NCI-H2196 (cell line): Measurements from ENCODE around the gene FAM13A.
"Not testable (repeated sequence)": the region's sequence is repeated elsewhere in the genome, so short reads cannot be mapped to it uniquely, and the experiment has no call there.

Source experiments
- DNase-seq: peaks from one replicate; lab custom pipeline; 2025; ENCODE audit not compliant: unreplicated experiment; lab: John Stamatoyannopoulos, UW

FAM13A gene

DNA sequence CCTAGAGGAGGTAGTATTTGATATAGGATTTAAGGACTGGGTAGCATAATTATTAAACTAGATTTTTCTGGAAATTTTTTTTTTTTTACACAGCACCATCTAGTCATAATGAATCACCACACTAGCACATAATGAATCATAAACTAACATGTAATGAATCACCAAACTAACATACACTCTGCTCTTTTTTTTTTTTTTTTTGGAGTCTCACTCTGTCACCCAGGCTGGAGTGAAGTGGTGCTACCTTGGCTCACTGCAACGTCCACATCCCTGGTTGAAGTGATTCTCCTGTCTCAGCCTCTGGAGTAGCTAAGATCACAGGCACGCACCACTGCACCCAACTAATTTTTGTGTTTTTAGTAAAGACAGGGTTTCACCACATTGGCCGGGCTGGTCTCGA is 92.5 kb downstream of the FAM13A start:
- DNase-seq = no peak

DNA sequence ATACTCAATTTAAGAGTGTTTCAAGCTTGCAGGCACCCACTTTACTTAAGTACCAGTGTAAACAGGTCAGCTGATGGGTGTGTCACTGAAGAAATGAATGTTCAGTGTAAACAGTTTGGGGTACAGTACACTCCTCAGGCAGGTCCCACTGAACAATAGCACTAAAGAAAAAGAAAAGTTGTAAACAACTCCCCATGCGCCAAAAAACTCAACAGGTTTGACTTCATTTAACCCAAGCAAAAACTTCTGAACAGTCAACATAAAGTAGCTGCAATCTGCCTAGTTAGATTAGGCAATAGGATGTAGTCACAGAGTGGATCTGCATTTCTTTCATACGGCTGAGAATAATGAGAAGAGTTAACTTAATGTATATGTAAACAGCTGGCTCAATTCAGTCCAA is 93.2 kb downstream of the FAM13A start:
- no peak for DNase-seq

DNA sequence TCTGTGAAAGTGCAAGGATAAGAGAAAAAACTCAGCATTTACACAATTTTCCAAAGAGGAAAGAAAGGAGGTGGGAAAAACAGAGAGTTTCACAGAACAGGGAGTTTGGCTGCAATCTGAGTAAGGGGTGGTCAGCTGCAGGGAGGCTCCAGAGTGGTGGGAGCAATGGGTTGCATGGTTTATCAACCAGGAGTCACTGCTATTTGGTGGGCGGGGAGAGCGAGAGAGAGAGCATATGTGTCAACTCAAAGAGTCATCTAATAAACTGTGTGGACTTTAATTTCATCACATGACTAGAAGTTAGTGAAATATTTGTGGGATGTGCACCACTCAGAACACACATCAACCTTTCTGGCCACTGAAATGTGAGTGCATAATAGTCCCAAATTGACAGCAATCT is 94.6 kb downstream of the FAM13A start:
- no peak for DNase-seq

DNA sequence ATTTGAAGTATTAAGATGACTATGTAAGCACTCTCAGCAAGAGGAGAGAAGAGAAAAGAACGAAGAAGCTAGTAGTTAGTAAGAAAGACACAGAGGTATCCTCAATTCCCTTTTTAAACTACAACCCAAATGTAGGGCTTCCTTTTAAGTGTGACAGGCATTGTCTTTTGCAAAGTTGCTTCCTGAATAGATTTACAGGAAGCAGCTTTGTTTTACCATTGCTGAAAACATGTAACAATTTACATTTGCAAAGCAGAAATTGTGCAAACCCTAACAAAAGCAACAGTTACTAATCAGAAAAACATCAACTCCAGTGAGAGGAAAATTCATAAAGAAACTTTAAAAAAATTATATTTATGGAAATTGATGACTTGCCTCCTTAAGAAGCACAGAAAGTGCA is 96.4 kb downstream of the FAM13A start:
- DNase-seq = no peak

DNA sequence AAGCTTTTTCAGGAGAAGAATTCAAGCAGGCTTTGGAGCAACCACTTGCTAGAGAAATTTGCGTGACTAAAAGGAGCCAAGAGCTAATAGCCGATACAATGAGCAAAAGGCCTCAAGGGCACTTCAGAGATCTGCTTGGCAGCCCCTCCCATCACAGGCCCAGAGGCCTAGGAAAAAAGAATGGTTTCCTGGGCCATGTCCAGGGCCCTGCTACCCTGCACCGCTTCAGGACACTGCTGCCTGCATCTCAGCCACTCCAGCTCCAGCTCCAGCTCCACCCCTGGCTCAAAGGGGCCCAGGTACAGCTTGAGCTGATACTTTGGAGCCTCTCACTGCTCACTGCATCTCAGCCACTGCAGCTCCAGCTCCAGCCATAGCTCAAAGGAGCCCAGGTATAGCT is 98.9 kb downstream of the FAM13A start:
- DNase-seq = no peak

DNA sequence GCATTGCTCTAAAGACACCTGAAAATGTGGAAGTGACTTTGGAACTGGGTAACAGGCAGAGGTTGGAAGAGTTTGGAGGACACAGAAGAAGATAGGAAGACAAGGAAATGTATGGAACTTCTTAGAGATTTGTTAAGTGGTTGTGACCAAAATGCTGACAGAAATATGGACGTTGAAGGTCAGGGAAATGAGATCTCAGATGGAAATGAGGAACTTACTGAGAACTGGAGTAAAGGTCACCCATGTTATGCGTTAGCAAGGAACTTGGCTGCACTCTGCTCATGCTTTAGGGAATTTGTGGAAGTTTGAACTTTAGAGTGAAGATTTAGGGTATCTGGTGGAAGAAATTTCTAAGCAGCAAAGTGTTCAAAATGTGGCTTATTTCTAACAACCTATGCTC is 99.4 kb downstream of the FAM13A start:
- no peak for DNase-seq

DNA sequence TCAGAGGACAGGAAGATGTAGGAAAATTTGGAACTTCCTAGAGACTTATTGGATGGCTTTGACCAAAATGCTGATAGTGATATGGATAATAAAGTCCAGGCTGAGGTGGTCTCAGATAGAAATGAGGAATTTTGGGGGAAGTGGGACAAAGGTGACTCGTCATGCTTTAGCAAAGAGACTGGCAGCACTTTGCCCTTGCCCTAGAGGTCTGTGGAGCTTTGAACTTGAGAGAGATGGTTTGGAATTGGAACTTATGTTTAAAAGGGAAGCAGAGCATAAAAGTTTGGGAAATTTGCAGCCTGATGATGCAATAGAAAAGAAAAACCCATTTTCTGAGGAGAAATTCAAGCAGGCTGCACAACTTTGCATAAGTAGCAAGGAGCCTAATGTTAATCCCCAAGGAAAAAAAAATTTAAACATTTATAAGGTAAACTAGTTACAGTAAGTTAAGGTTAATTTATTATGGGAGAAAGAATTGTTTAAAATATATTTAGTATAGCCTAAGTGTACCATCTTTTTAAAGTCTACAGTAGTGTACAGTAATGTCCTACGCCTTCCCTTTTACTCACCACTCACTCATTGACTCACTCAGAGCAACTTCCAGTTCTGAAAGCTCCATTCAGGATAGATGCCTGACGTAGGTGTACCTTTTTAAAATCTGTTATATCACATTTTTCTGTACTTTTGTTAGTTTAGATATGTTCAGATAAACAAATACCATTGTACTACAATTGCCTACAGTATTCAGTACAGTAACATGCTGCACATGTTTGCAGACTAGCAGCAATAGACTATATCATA is 101.2 kb downstream of the FAM13A start:
- no peak for DNase-seq

DNA sequence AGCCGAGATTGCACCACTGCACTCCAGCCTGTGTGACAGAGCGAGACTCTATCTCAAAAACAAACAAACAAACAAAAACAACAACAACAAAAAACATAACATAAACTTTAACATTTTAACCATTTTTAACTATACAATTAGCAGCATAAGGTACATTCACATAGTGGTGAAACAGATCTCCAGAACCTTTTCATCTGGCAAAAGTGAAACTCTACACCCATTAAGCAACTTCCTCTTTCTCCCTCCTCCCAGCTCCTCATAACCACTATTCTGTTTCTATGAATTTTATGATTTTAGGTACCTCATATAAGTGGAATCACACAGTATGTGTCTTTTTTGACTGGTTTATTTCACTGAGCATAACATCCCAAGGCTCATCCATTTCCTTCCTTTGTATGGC is 103.6 kb downstream of the FAM13A start:
- DNase-seq = no peak

DNA sequence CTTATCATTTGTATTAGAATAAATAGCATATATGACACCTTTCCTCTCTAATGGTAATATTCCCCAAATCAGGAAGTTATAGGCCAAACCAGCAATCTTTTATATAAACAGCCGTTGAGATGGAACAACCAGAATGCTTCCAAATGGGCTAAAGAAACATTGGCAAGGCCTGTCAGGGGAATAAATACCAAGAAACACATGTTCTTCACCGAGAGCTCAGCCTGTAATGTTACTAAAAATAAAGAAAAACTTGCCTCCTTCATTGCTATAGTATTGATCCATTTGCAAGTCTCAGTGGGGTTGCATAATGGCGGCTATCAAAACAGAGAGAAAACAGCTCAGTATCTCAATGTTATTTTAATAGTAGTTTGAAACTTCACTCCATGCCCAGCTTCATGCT is 104.9 kb downstream of the FAM13A start:
- DNase-seq = no peak

DNA sequence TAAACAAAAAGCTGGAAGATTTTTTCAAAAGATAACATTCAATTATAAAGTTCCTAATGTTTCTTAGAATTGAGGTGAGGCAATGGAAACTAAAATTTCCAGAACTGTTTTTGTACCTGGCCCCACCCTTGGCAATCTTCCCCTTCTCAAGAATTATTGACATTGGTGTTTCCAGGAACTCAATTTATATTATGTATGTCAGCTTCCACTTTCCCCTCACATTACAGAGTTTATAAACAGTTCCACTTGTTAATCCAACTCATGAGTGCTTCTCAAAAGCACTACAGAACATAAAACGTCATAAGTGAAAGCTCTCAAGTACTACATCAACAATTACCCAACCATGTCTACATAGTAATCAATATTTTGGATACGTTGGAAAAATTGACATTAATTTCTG is 107.4 kb downstream of the FAM13A start:
- no peak for DNase-seq

DNA sequence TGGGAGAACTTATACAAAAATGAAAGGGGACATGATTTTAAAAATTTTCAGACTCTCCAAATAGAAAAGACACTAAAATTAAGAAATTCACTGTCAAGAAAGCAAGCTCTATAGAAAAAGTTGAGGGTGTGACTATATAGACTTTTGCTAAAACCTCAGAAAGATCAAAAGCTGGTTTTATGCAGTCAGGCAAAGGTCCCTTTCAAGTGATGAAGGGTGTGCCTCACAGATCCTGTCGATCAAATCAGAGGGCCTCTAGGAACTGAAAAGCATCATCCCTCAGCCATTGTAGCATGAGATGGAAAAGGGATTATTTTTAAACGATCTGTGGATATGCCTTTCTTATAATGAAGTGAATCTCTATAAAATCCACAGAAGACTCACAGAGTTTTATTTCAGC is 116.5 kb downstream of the FAM13A start:
- no peak for DNase-seq

DNA sequence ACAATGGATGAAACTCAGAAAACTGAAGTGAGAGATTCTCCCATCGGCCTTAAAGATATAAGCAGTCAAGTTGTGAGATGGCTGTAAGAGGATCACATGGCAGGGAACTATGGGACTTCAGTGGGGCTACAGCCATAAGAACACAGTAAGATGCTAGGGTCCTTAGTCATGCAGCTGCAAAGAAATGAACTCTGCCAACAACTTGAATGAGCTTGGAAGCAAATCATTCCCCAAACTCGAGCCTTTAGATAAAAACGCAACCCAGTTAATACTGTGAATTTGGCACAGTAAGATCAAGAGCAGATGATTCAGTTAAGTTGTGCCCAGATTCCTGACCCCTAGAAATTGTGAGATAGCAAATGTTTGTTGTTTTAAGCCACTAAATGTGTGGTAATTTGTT is 117.3 kb downstream of the FAM13A start:
- DNase-seq = no peak

DNA sequence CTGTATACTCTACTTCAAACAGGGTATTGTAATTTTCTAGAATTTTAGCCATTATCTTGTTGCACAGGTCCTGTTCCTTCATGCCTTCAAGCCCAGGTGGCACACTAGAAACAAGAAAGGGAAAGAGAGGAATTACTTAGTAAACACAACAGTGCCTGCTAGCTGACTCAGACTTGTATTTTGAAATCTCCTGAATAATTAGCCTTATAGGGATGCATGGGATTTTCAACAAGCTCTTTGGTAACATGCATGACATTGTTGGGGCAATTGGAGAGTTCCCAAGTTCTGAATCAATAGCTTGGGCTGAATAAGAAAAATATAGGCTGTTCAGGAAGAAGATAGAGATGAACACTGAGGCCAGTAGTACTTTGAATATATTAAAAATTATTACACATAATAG is 118.8 kb downstream of the FAM13A start:
- no peak for DNase-seq

DNA sequence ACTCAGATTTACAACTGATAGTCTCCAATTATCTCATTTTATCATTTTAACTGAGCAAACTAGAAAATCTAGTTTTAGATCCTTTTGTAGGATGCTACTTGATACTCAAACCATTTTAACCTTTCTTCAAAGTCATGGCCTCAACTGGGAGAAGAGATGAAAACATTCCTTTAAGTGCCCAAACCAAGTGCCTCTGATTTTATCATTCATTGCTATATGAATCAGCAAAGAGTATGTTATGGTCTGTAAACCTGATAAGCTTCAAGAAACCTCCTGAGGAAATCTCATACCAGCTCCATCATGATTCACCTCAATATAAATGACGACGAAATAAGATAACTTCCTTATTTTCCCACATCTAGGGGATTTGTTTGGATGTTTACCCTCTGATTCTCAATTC is 119.9 kb downstream of the FAM13A start:
- no peak for DNase-seq

DNA sequence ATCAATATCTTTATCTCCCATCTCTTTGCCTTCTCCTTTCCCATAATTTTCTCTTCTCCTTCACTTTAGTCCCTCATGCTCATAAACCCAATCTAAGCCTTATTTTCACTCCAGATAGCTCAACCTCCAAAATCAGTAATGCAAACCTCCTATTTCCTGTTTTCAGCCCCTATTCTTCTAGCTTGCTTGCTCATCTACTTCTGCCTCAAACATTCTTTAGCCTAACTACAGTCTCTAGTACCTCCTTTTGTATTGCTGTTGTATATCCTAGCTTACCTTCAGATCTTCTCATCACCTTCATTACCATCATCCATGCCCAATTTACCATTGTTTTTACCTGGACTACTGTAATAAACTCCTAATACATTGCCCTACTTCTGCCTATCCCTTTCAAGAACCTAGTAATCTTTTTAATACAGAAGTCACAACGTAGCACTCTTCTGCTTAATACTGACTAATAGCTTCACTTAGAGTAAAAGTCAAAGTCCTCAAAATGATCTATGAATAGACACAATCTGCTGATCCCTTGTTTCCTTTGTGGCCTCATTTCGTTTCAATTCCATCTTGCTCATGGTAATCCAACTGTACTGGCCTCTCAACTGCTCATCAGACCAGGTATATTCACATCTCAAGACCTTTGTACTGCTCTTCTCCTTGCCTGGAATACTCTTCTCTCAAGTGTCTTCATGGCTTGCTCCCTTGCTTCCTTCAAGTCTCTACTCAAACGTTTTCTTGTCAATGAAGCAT is 123.4 kb downstream of the FAM13A start:
- DNase-seq = no peak

DNA sequence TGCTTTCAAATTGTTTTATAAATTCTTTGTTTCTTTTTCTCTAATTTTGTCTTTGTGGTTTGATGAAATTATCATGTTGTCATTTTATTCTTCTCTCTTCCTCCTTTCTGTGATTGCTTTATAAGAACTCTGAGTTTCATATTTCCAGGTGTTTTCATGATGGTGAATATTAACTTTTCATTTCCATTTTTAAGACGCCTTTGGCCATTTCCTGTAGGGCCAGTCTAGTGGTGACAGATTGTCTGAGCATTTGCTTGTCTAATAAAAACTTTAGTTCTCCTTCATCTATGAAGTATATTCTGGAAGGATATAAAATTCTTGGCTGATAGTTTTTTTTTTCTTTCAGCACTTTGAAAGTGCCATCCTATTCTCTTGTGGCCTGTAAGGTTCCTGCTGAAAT is 128.1 kb downstream of the FAM13A start:
- no peak for DNase-seq

DNA sequence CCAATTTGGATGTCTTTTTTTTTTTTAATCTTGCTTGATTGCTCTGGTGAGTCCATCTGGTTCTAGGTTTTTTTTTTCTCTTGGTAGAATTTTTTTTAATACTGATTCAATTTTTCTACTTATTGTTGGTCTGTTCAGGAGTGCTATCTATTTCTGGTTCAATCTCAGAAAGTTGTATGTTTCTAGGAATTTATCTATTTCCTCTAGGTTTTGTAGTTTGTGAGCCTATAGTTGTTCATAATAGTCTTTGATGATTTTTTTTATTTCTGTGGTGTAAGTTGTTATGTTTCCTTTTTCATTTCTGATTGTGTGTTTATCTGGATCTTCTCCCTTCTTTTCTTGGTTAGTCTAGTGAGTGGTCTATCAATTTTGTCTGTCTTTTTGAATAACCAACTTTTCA is 129.6 kb downstream of the FAM13A start:
- no peak for DNase-seq

DNA sequence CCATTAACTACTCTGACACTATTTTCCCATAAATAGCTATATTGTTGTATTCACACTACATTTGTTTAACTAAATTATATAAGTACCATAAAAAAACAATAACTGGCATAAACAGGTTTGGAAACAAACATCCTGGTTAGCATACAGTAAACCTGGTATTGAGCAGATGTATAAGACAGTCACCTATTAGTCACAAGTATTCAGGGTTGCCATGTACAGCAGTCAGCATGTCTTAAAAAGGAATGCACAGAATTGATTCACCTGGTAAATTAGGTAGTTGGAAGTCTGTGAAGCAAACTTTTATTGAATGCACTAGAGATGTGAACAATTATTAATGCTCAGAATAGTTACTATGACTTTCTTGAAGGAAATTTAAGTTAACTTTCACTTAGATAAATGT is 137.9 kb downstream of the FAM13A start:
- DNase-seq = no peak

DNA sequence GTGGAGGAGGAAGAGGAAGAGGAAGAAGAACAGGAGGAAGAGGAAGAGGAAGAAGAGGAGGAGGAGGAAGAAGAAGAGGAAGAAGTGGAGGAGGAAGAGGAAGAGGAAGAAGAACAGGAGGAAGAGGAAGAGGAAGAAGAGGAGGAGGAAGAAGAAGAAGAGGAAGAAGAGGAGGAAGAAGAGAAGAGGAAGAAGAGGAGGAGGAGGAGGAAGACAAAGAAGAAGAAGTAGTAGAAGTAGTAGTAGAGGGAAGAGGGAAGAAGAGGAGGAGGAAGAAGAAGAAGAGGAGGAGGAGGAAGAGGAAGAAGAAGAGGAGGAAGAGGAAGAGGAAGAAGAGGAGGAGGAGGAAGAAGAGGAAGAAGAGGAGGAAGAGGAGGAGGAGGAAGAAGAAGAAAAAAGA is 143.8 kb downstream of the FAM13A start:
- not testable (repeated sequence) for DNase-seq

DNA sequence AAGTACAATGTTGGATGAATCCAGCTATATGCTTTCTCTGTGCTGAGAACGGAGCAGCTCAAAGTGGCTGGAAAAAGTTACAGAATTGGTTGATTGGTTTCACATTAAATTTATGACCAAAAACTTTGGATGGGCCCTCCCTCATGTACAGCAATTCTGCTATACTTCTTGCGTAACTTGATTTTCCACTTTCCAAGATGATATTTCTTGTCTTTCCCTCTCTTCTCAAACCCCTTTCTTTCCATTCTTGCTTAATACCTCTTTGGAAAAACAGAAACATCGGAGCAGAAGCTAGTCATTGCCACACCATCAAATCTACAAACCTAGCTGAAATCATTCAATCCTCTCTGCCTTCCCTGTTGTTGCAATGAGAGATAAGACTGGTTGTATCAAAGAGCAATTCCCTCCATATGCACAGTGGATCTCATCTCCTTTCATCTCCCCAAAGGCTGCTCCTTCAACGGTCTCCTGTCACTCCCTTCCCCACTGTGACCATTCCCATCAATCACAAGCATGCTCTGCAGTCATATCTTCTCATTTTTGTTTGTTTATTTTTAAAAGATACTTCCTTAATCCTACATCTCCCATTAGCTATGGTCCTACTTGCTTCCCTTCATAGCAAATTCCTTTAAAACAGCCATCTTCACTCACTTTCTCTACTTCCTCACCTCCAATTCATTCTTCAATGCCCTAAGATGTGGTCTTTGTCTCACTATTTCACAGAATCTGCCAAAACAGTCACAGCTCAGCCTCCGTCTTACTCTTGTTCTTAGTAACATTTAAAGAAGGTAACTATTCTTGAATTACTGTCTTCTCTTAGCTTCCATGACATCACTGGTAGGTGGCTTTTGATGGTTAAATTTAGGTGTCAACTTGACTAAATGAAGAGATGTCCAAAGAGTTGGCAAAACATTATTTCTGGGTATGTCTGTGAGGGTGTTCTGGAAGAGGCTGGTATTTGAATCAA is 145.5 kb downstream of the FAM13A start:
- DNase-seq = no peak

DNA sequence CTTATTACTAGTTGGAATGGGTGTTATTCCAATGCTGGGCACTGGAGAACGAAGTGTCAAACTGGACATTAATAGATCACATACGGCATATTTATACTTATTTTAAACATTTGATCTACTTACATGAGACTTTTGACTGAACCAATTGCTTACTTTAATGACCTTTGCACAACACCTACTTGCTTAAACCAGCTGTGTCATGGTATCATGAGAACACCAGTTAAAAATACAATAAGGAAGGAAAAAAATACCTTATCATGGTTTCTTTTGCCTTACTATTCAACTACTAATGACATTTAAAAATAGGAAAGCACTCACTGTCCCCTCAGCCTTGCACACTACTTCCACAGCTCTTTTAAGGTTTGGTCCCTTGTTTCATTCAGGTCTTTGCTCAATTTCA is 146.9 kb downstream of the FAM13A start:
- no peak for DNase-seq

DNA sequence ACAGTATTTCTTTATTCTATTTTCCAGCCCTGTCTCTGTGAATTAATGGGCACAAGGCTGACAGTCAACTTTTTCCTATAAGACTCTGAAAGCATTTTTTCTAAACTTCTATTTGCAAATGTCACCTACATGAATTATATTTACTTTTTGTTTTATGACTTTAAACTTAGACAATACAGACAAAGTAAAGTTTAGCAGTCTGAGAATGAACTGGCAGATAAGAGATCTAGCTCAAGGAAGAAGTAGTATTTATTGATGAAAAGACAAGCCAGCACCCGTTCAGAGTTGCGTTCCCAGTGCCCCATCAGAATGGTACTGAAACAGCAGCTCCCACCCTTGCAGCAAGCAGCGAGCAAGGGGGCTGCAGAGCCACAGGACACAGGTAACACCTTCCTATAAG is 148.5 kb downstream of the FAM13A start:
- DNase-seq = no peak
